RPMI7951 (cell line): ENCODE measurements around the gene PBXIP1. TPM values are rescaled to one million over a fixed set of nuclear protein-coding genes. Genes with fewer than 3 reads are reported as not detected.
"Not testable (repeated sequence)": the region's sequence is repeated elsewhere in the genome, so short reads cannot be mapped to it uniquely, and the experiment has no call there.

ENCODE experiments used
- DNase-seq: peaks from one replicate; pipeline ENCODE4 v3.0.0-alpha.2; 2012; ENCODE audit warnings: low read depth
- total RNA-seq: library from RNA; depleted of rRNA; stranded (reverse); fragments of >200 nt; shearing (Covaris generic); gene quantifications from 2 replicates; pipeline ENCODE4 v1.2.3, GENCODE V29; 2014

The PBXIP1 gene
- total RNA-seq, 1 experiment from 2014 or later, result 14.7 TPM

DNA sequence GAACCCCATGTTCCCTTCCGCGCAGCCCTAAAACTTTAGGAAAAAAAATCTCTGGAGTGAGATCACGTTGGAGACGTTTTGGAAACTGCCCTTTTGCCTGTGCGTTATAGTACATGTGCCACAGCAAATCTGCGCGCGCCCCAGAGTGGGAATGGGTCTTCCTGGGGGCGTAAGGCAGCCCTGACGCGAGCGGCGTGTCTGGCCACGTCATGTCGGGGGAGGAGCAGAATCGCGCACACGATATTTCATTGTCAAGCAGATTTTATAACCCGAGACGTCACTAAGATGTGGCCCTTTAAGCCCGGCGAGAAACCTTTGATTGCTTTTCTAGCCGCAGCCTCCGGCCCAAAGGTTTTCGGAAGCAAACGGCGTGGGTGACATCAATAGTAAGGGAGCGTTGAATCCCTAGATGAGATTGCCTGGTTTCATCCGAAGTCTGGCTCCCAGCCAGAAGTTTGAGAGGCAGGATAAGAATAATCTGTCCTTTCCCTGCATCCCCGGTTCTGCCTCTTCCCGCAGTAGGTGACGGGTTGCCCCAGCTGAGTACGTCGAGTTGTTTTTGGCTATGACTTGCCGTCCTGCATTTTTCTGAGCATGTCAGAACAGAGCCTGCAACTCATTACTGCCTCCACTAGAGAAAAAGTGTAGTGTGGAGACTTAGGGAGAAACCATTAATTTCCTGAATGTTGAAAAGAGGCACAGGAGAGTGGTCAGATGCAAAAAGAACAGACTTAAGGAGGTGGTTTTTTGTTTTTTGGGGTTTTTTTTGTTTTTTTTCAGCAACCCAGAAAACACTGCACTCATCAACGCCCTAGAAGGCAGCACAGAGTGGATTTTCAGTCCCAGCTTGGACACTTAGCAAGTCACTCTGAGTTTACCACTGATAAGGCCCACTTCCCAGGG, 18.6 kb downstream of the PBXIP1 start:
- peak; percentile 93 for DNase-seq

DNA sequence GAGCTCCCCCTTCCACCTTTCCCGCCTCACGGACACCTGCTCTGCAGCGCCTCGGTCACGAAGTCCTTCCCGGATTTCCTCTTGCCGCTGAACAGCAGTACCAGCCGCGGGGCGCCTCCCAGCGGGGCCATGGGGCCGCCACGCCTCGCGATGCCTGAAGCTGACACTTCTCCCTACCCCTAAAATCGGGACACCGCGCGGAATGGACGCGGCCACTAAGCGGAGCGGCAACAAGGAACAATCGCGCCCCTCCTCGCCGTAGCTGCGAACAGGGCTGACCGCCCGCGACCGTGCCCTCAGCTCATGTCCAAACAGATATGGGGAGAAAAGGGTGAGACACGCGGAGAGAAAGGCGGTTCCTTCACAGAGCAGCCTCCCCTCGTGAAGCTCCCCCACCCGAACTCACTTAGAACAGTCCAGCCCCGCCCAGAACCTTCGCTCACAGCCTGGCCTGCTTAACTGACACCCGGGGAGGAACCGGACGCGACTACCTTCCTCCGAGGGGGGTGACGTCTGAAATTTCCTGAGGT, 19.3 kb downstream of the PBXIP1 start, which contains the start of gene PMVK:
Gene PMVK, minus strand, starts transcription at position 165 of the 530 bp plus-strand sequence. Its CDS starts 34 bp downstream, at position 131.
- peak; percentile 93 for DNase-seq

DNA sequence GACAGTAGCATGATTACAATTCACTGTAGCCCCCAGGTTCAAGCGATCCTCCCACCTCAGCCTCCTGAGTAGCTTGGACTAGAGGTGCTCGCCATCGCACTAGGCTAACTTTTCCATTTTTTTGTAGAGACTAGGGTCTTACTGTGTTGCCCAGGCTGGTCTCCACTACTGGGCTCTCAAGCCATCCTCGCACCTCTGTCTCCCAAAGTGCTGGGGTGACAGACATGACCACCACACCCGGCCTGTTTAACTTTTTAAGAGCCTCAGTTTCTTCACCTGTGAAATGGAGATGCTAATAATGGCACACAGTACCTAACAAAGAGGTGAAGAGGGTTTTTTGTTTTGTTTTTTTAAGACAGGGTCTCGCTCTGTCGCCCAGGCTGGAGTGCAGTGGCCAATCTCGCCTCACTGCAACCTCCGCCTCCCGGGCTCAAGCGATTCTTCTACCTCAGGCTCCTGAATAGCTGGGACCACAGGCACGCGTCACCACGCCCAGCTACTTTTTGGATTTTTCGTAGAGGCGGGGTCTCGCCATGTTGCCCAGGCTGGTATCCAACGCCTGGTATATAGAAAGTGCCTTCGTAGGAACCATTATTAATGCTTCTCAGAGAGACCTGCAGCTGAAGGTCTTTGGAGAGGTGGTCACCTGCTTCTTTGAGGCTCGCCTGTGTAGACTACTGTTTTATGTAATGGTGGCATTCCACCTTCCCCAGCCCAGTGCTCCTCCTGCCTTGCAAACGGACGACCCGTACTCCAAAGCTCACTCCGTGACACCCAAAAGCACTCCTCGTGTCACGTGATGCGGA, 19.9 kb downstream of the PBXIP1 start:
- no peak for DNase-seq

DNA sequence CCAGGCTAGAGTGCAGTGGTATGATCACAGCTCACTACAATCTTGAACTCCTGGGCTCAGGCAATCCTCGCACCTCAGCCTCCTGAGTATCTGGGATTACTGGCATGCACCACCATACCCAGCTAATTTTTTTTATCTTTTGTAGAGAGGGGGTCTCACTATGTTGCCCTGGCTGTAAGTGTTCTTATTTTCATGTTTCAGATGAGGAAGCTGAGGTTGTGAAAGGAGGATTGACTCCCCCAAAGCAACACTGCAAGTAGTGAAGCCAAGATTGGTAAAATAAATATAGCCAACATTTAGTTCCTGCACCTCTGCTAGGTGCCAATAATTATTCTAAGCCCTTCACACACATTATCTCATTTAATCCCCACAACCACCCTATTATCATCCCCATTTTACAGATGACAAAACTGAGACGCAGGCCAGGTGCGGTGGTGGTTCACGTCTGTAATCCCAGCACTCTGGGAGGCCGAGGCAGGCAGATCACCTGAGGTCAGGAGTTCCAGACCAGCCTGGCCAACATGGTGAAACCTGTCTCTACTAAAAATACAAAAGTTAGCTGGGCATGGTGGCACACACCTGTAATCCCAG, 21.4 kb downstream of the PBXIP1 start:
- no peak for DNase-seq

DNA sequence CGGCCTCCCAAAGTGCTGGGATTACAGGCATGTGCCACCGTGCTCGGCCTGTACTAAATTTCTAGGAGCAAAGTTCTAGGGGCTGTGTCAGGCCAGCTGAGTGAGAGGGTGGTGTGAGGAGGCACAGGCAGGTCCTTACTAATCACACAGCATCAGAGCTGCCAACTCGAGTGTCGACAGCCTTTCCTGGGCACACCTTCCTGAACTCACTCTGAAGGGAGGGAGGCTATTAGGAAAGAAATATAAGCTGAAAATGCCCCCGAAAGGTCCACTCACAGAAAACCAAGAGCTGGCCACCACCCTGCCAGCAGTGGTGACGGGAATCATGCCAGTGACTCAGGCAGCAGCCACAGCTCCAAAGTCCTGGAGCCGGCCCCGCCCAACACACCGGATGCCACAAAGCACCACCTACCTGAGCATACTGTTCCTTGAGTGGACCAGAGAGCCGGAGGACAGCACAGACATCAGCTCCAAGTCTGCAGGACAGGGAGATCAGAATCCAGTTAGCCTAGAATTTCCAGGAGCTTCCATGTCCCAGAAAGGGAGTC, 23.9 kb downstream of the PBXIP1 start:
- DNase-seq, result peak; percentile 37

DNA sequence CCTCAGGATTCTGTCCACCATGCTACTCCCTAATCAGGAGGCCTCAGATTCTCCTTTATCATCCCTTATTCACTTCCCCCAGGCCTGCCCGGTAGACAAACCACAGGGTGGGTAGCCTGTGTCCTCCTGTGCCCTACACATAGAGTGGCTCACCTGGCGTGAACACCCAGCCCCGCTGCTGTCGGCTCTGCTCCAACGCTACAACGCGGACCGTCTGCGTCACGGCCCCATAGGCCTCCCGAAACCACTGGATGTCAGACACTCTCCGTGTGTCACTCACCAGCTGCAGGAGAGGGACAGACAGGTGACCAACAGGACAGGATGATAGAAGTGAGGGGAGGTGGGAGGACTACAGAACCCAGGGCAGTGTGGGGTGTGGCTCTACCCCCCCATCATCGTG, 29.7 kb downstream of the PBXIP1 start:
- no peak for DNase-seq

DNA sequence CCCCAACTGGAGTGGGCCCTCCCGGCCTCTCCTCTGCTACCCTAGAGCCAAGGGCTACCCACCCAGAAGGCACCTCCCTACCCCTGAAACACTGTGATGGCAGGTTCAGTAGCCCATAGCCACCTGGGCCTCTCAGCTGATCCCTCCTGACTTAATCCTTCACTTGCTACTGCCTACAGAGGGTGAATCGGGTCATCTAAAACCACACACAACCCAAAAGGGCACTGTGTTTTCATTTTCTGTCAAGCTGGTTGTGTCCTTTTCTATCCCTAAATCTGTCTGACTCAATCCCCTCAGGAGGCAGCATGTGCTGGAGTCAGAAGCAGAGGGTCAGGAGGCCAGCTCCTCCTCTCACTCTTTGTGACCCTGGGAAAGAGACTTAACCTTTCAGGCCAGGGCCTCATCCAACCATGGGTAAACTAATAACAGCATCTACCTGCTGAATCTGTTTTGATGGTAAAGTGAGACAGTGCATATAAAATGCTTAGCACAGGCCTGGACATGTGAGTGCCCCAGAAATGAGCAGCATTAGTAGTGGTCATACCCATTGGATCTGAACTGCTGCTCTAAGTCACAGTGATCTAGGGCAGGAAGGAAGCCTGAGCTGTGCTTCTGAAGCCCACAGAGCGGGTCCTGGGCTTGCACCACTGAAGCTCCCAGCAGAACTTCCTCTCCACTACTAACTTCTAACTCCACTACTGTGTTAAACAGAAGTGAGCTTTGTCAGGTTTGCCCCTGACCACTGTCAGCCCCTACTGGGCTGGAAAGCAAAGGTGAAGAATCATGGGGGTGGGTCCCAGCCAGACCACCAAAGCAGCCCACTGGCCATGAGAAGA, 30.3 kb downstream of the PBXIP1 start:
- DNase-seq, result no peak

DNA sequence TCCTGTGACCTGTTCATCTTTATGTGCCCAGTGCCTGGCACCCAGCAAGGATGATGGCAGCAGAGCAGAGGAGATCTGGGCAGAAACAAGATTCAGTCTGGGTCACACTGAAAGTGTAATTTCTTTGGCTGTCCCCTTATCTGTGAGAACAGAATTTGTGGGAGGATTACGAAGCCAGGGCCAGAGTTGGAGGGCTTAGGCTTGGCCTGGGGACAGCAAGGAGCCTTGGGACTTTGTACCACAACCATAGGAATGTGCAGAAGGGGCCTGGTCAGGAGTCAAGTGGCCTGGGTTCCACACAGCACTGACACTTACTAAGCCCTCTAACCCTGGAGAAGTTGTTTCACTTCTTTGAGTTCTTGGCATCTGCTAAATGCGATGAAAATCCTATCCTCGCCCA, 32.2 kb downstream of the PBXIP1 start:
- DNase-seq, result no peak

DNA sequence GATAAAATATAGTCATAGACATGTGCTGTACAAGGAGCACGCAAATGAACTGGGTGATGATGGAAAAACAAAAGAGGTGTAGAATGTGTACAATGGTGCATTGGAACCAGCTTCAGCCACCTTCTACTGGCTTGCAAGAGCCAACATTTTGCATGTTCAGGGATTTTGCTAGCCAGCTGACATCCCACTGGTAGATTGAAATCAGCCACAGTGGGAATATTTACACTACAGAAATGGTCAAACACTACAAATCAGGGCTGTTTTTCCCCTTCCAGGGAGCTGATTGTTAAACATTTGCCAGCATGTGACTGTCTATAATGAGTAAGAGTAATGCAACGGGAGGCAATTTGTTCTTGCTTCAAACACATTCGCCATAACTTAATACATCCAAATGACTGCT, 42.6 kb downstream of the PBXIP1 start:
- DNase-seq, result no peak

DNA sequence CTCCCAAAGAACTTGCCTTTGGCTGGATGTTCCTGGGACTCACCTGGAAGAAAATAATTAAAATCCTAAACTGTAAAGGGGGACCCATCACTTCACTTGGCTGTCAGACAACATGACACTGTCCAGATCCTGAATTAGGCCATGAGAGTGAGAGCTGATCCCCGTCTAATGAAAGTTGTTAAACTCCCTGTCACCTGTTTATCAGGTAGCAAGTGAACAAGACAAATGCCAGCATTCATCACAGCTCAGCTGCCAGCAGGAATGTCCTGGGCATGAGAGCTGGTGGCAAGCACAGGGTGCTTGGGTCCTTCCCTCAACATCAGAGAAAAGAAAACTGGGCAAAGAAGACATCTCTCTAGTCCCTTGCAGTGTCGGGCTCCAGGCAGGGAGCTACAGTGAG, 43.1 kb downstream of the PBXIP1 start:
- DNase-seq, result no peak

DNA sequence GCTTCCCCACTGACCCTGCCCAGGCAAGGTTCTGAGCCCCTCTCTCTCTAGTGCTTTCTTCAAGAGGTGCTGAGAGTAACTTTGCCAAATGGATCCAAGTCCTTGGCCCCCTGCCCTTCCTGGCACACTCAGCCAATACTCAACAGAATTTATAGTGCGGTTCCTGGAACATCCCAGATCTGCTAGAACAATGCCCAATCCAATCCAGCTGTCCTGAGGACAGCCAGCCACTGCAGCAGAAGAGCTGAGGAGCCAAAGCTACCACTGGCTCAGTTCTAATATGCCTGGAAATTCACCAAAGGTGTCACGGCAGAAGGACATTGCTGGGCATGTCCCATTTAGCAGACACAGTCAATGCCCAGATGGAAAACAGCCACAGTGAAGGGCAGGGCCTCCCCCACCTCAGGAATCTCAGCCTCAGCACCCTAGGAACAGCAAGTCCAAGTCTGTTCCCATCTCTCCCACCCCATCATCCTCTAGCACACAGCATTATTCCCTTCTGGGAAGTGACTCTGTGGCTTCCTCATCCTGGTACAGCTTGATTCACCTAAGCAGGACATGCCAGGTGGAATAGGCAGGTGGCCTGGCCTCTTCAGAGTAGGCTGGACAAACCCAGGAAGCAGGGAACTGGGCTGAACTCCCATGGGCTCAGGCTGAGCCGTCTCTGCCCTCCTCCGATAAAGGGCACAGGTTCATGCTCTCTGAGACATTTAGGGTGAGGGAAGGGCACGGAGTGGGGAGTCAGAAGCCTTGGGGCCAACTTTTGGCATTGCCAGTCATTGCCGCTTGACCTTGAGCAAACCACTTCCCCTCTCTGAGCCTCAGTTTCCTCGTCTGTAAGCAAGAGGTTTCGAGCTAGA, 44.0 kb downstream of the PBXIP1 start:
- DNase-seq, result no peak

DNA sequence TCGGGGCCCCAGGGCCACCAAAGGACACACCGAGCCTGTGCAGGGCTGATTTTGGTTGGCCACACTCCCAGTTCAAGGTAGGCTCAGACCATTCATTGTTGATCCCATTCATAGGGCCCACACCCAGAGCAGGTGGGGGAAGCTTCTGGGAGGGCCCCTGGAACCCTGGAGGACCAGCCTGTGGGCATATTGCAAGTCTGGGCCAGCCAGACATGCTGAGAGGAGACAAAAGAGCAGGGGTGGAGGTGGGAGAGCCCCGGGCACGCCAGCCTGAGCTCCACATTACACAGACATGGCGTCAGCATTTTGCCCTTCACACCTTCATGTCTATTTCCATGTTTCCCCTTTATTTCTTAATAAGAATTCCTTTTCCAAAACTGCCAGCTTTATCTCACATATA, 45.0 kb downstream of the PBXIP1 start:
- no peak for DNase-seq

DNA sequence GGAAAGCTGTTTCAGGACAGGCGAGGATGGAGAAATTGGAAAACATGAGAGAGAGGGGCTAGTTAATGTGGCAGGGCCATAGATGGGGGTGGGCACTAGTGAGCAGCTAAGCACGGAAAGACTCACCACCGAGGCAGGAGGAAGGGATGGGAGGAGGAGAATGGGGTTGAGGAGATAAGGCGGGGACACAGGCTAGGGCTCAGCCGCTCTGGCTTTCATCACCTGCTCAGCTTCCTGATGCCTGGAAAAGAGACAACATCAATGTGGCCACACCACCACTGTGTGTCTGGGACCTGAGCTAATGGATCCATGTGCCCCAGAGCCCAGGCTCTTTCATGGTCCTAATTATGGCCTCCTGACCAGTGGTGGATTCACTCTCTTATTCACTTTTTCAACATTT, 47.0 kb downstream of the PBXIP1 start:
- DNase-seq, result no peak

DNA sequence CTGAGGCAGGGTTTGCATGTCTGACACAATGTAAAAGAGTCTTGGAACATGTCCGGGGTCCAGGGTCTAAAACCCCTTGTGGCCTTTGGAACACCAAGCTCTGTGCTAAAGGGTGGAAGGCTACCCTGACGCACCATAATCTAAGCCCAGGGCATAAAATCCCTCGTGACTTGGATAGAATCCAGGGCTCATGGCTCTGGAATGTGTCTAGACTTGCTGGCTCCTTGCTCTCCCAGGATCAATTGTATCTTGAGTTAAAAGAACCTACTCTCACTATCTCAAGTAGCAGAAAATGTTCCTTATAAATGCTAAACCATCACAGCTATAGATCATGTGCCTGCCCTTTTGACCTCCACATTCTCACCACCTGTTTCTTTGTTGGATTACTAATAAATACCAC, 47.8 kb downstream of the PBXIP1 start:
- DNase-seq, result not testable (repeated sequence)

DNA sequence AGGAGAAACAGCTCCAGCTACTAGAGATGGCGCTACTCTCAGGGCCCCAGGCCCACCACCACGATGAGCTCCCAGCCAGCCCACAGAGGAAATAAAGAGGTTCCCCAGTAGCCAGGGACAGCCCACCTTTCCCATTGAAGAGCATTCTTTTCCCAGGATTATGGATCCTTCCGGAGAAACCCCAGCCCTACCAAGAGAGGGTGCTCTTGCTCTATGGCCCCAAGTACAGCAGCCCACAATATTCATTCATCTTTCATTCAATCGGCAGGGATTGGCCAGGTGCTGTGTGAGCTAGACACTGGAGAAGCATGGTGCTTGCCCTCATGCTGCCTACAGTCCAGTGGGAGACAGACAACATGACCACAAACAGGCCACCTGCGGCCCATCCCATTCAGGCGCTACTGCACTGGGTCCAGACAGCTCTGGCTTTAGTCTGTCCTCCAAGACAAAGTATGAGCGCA, 49.2 kb downstream of the PBXIP1 start:
- DNase-seq, result peak; percentile 28

DNA sequence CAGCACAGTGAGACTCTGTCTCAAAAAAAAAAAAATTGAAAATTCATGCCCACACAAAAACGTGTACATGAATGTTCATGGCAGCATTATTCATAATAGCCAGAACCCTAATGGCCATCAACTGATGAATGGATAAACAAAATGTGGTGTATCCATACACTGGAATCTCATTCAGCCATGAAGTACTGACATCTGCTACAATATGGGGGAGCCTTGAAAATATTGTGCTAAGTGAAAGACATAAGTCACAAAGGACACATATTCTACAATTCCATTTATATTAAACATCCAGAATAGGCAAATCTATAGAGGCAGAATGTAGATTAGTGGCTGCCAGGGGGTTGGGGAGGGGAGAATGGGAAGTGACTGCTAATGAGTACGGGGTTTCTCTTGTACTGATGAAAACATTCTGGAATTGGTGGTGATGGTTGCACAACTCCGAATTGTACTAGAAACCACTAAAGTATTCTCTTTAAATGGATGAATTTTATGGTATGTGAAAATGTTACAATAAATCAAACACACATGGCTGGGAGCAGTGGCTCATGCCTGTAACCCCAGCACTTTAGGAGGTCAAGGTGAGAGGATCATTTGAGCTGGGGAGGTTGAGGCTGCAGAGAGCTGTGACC, 52.8 kb downstream of the PBXIP1 start:
- DNase-seq, result no peak

DNA sequence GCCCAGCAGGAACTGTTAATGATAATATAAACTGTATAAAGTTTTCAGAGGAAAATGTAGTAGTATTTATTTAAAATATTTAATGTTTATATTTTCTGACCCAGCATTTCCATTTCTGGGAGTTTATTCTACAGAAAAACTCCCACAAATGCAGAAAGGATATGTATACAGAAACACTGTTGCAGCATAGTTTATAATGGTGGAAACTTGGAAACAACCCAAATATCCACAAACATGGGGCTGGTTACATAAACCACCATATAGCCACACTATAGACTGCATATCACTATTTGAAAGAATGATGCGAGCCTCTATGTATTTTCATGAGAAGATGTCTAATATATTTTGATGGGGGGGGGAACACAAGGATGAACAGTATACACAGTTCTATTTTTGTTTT, 54.3 kb downstream of the PBXIP1 start:
- no peak for DNase-seq

DNA sequence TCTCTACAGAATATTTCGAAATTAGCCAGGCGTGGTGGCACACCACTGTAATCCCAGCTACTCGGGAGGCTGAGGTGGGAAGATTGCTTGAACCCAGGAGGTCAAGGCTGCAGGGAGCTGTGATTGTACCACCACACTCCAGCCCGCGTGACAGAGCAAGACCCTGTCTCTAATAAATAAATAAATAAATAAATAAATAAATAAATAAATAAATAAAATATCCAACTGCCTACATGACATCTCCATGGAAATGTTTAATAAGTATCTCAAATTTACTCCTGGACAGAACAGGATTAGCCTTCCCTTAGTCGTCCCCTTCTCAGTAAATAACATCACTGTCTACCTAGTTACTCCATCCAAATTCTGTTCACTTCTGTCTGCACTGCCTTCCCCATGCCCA, 56.9 kb downstream of the PBXIP1 start:
- no peak for DNase-seq

DNA sequence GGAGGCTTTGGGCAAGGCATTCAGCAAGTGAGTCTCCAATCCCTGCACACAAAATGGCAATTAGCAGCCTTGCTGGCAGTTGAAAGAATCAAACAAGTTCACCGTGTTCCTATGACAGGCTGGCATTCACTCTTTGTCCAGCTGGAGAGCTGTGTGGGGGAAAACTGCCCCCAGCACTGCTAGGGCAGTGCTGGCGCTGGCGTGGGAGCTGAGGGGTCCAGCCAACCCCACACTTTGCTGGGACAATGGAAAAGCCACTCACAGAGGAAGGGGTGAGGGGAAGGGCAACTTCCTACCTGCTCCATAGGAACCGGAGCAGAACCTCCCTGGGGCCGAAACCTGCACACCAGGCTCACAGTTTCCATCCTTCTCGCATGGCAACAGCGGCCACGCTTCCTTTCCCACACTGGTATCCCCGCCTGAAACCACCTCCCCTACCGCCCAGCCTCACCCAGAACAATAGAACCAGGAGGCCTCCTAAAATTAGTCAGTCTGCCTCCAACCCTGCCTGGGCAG, 59.1 kb downstream of the PBXIP1 start:
- no peak for DNase-seq
